ENCODE measurements around the gene LINC01488.

LINC01488 gene

GRCh38 chr11:69480547-69481392, 693 bp upstream of the LINC01488 start:
- DNase-seq, result no peak

- DNase-seq, result no peak
Measured at GRCh38 chr11:69482322-69482721, 859 bp downstream of the LINC01488 start.

GRCh38 chr11:69483170-69483569, 1.7 kb downstream of the LINC01488 start:
- no peak for DNase-seq

GRCh38 chr11:69483691-69484426, 2.4 kb downstream of the LINC01488 start:
- no peak for DNase-seq

- DNase-seq, result no peak
Measured at GRCh38 chr11:69484427-69485259, 3.2 kb downstream of the LINC01488 start.

GRCh38 chr11:69485337-69486041, 4.0 kb downstream of the LINC01488 start:
- no peak for DNase-seq

- no peak for DNase-seq
Measured at GRCh38 chr11:69486056-69486772, 4.8 kb downstream of the LINC01488 start.

- DNase-seq, result no peak
Measured at GRCh38 chr11:69486773-69487291, 5.4 kb downstream of the LINC01488 start.

- DNase-seq, result no peak
Measured at GRCh38 chr11:69487391-69487790, 5.9 kb downstream of the LINC01488 start.

- DNase-seq, result no peak
Measured at GRCh38 chr11:69487849-69488542, 6.5 kb downstream of the LINC01488 start.

GRCh38 chr11:69488543-69488940, 7.1 kb downstream of the LINC01488 start:
- DNase-seq, result no peak

- no peak for DNase-seq
Measured at GRCh38 chr11:69489031-69489745, 7.7 kb downstream of the LINC01488 start.

GRCh38 chr11:69489746-69490365, 8.4 kb downstream of the LINC01488 start:
- DNase-seq, result no peak

GRCh38 chr11:69490516-69490915, 9.1 kb downstream of the LINC01488 start:
- no peak for DNase-seq

GRCh38 chr11:69491071-69492031, 9.9 kb downstream of the LINC01488 start:
- DNase-seq, result no peak

GRCh38 chr11:69492201-69492991, 10.9 kb downstream of the LINC01488 start:
- no peak for DNase-seq

GRCh38 chr11:69493931-69494821, 12.7 kb downstream of the LINC01488 start:
- no peak for DNase-seq

All from hematopoietic multipotent progenitor cell treated with erythropoietin and hydrocortisone succinate and interleukin-3 and kit ligand, for 6 days (in vitro differentiated cells).